ENCODE results near the gene PRKCA. TPM values are rescaled to one million over a fixed set of nuclear protein-coding genes. Genes with fewer than 3 reads are reported as not detected.
A peak's percentile ranks its signal among the peaks of the same experiment; 100 is the strongest.

PRKCA gene
- total RNA-seq, 1 donor from 2014 or later = 4.7 TPM

DNA sequence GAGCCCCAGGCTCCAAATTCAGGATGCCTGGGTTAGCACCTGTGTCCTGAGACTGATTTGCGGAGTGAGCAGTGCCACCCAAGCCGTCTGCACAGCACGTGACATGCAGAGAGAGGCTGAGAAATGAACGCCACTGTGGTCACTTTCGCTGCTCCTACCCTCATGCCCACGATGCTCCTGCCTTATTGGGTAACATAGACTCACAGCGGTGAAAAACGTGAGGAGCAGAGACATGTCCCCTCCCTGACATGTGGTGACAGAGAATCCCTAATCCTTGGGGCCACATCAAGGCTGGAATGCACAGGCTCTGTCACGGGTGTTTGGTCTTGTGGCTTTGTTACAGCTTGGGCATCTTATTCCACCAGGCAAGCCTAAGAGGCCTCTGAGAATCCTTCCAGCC, 480.4 kb downstream of the PRKCA start:
- peaks cover 2% of the 10 kb centered on the region for H3K36me3 ChIP-seq (ENCODE audit: control insufficient read depth, insufficient read depth, low read length)
- peak; percentile 18 for FAIRE-seq

DNA sequence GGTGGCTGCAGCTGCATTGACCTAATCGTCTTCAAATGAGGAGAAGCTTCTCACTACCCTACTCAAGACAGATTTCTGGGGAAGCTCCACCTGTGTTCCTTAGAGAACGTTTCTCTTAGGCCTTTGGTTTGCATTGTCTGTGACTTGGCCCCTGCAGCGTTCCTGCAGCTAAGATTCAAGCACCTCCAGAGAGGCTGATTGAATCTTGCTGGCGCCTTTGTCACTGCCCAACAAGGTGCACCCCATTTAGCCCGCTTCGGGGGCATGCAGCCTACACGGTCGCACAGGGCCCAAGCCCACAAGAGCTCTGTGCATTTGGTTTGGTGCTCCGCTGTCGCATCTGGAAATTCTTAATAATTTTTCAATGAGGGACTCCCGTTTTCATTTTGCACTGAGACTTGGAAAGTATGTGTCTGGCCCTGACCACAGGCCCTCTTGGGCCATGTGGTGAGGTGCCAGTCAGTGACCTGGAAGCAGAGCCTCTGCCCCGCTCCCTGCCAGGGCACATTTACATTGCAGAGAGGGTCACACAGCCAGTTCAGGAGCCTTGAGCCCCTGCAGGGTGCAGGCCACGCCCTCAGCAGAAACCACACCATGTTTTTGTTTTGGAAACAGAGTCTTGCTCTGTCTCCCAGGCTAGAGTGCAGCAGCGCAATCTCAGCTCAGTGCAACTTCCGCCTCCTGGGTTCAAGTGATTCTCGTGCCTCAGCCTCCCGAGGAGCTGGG, 481.4 kb downstream of the PRKCA start:
- DNase-seq (ENCODE audit: low read depth) (no peak), FAIRE-seq (no peak)
- TF ChIP-seq, protein P1, sequence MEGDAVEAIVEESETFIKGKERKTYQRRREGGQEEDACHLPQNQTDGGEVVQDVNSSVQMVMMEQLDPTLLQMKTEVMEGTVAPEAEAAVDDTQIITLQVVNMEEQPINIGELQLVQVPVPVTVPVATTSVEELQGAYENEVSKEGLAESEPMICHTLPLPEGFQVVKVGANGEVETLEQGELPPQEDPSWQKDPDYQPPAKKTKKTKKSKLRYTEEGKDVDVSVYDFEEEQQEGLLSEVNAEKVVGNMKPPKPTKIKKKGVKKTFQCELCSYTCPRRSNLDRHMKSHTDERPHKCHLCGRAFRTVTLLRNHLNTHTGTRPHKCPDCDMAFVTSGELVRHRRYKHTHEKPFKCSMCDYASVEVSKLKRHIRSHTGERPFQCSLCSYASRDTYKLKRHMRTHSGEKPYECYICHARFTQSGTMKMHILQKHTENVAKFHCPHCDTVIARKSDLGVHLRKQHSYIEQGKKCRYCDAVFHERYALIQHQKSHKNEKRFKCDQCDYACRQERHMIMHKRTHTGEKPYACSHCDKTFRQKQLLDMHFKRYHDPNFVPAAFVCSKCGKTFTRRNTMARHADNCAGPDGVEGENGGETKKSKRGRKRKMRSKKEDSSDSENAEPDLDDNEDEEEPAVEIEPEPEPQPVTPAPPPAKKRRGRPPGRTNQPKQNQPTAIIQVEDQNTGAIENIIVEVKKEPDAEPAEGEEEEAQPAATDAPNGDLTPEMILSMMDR (IDR thresholded peaks at IDR 0.05; ENCODE audit: insufficient read depth, low read length, severe bottlenecking) = no peak
- Histone ChIP-seq H3K4me3 (ENCODE audit: low read depth, low read length) (no peak overlapping the region), H3K27me3 (ENCODE audit: control insufficient read depth, insufficient read depth, low read length) (no peaks in the 10 kb centered on the region), H3K36me3 (ENCODE audit: control insufficient read depth, insufficient read depth, low read length) (peaks cover 5% of the 10 kb centered on the region)

More for the DNA sequence above, 480.4 kb downstream of the PRKCA start:
- H3K27me3 ChIP-seq (ENCODE audit: control insufficient read depth, insufficient read depth, low read length) = no peaks in the 10 kb centered on the region
- DNase-seq (ENCODE audit: low read depth) = no peak
- TF ChIP-seq, protein P1 (IDR thresholded peaks at IDR 0.05; ENCODE audit: insufficient read depth, low read length, severe bottlenecking) = no peak
- H3K4me3 ChIP-seq (ENCODE audit: low read depth, low read length) = no peak overlapping the region

DNA sequence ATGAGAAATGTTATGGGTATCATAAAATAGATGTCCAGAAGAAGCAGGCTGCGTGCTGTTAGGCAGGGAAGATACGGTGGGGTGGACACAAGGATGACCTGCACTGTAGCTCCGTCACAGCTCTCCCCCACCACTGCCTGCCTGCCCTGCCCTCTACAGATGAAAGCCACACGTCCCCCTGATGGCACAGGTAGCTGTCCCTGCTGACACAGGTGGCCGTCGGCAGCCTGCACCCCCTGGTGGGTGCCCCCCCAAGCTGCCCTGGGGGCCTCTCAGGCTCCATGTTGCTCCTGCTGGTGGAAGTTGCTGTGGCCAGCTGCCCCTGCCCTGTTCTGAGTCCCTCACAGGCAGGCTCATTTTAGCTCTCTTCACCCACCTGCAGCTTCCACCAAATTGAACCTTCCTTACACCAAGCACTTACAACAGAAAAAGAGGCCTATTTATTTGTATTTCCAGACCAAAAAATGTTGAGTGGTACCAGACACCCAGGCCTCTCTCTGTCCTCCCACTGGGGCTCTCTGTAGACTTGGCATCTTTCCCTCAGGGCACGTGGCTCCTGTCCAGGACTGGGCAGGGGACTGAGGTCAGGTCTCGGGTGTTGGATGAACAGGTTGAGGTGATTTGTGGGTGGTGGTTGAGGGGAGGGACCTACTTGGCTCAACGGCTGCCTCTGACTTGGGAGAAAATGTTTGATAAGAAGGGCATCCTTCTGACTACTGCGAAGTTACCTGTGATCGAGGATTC, 482.4 kb downstream of the PRKCA start:
- no peak for DNase-seq (ENCODE audit: low read depth)

DNA sequence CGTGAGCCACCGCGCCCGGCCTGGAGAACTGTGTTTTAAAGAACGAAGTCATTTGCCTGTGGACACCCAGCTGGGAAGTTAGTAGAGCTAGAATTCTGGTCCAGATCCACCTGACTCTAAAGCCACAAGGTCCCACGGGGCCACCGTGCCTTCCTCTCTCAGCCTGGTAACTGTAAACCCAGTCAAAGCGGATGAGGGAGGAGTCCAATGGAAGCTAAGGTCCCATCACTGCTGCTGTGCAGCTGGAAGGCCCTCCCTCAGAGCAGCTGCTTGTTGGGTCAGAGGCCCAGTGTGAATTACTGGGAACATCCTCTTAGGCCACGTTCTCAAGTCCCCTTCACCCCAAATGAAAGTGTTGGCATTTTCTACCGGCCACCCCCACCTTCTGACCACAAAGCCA, 483.7 kb downstream of the PRKCA start:
- peaks cover 12% of the 10 kb centered on the region for H3K36me3 ChIP-seq (ENCODE audit: control insufficient read depth, insufficient read depth, low read length)
- FAIRE-seq = no peak
- no peaks in the 10 kb centered on the region for H3K27me3 ChIP-seq (ENCODE audit: control insufficient read depth, insufficient read depth, low read length)
- DNase-seq (ENCODE audit: low read depth) = no peak
- H3K4me3 ChIP-seq (ENCODE audit: low read depth, low read length) = no peak overlapping the region
- TF ChIP-seq, protein P1 (IDR thresholded peaks at IDR 0.05; ENCODE audit: insufficient read depth, low read length, severe bottlenecking) = no peak

More for the DNA sequence above, 482.4 kb downstream of the PRKCA start:
- peaks cover 10% of the 10 kb centered on the region for H3K36me3 ChIP-seq (ENCODE audit: control insufficient read depth, insufficient read depth, low read length)
- TF ChIP-seq, protein P1 (IDR thresholded peaks at IDR 0.05; ENCODE audit: insufficient read depth, low read length, severe bottlenecking) = no peak
- no peak for FAIRE-seq
- H3K4me3 ChIP-seq (ENCODE audit: low read depth, low read length) = no peak overlapping the region
- H3K27me3 ChIP-seq (ENCODE audit: control insufficient read depth, insufficient read depth, low read length) = no peaks in the 10 kb centered on the region

DNA sequence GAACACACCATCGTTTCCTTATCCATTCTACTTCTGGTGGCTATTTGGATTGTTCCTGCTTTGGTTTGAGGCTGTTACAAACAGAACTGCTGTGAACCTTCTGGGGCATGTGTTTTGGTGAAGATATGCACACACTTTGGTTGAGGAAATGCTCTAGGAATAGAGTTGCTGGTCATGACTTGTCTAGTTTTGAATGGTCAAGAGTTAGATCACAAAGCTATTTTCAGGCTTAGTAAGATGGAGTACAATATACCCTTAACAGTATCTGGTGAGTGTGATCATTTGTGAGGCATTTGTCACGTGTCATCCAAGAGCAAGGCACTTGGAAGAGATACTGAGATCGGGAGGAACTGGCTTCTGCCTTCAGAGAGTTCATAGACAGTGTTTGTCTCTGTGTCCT, 485.5 kb downstream of the PRKCA start:
- TF ChIP-seq, protein P1 (IDR thresholded peaks at IDR 0.05; ENCODE audit: insufficient read depth, low read length, severe bottlenecking) = no peak
- no peaks in the 10 kb centered on the region for H3K27me3 ChIP-seq (ENCODE audit: control insufficient read depth, insufficient read depth, low read length)
- H3K4me3 ChIP-seq (ENCODE audit: low read depth, low read length) = no peak overlapping the region
- DNase-seq (ENCODE audit: low read depth) (no peak), FAIRE-seq (no peak)
- H3K36me3 ChIP-seq (ENCODE audit: control insufficient read depth, insufficient read depth, low read length) = peaks cover 15% of the 10 kb centered on the region
